ENCODE measurements around the gene CPEB4. TPM values are rescaled to one million over a fixed set of nuclear protein-coding genes. Genes with fewer than 3 reads are reported as not detected.

CPEB4 gene
- total RNA-seq, 1 experiment from 2014 or later, result 11.1 TPM

- Histone ChIP-seq H3K4me1 (ENCODE audit: control insufficient read depth in 1 of 2, insufficient read depth in 2 of 2, low read length in 2 of 2) (no peaks in the 10 kb centered on the region), H4K20me1 (ENCODE audit: insufficient read depth) (no peaks in the 10 kb centered on the region), H3K27ac (ENCODE audit: low read depth, low read length) (no peak overlapping the region), H3K4me3 (replicated peaks in 1 of 2; ENCODE audit: low read depth in 1 of 2, low read length in 2 of 2) (no peak overlapping the region), H3K9me2 (ENCODE audit: insufficient read depth) (no peaks in the 10 kb centered on the region), H3K36me3 (ENCODE audit: control insufficient read depth in 1 of 2, insufficient read depth in 2 of 2, low read length in 2 of 2) (no peaks in the 10 kb centered on the region), H3K27me3 (ENCODE audit: insufficient read depth, low read length) (no peaks in the 10 kb centered on the region), H3K4me2 (ENCODE audit: low read length) (no peak overlapping the region), H3K79me2 (ENCODE audit: insufficient read depth, low read length) (no peaks in the 10 kb centered on the region), H2AFZ (ENCODE audit: low read depth, low read length, poor library complexity, severe bottlenecking) (no peak overlapping the region), H3K9ac (ENCODE audit: low read length) (no peak overlapping the region), H3K9me3 (ENCODE audit: control insufficient read depth in 1 of 2, insufficient read depth in 1 of 2, low read depth in 1 of 2, low read length in 2 of 2) (no peaks in the 10 kb centered on the region)
- POLR2A ChIA-PET, result interaction anchor here (1.5 kb wide), 1 partner anchor 15 kb away, joined by 5 read pairs; the partner anchor contains the start of gene CPEB4
- BruUV-seq (replicated peaks), result no TSS peak
- ATAC-seq (no peak), DNase-seq (ENCODE audit: low read depth, low spot score) (no peak)
- TF ChIP-seq EZH2 (IDR thresholded peaks at IDR 0.05), result no peak
- no peak for TF ChIP-seq EGR1 (IDR thresholded peaks at IDR 0.05; ENCODE audit: low read depth)
- no peak for TF ChIP-seq EZH2phosphoT487 (IDR thresholded peaks at IDR 0.05; ENCODE audit: borderline replicate concordance)
- TF ChIP-seq, protein P1, sequence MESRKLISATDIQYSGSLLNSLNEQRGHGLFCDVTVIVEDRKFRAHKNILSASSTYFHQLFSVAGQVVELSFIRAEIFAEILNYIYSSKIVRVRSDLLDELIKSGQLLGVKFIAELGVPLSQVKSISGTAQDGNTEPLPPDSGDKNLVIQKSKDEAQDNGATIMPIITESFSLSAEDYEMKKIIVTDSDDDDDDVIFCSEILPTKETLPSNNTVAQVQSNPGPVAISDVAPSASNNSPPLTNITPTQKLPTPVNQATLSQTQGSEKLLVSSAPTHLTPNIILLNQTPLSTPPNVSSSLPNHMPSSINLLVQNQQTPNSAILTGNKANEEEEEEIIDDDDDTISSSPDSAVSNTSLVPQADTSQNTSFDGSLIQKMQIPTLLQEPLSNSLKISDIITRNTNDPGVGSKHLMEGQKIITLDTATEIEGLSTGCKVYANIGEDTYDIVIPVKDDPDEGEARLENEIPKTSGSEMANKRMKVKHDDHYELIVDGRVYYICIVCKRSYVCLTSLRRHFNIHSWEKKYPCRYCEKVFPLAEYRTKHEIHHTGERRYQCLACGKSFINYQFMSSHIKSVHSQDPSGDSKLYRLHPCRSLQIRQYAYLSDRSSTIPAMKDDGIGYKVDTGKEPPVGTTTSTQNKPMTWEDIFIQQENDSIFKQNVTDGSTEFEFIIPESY (IDR thresholded peaks at IDR 0.05; ENCODE audit: extremely low read depth, insufficient replicate concordance, low read length), result no peak
- no peak for TF ChIP-seq YY1 (IDR thresholded peaks at IDR 0.05; ENCODE audit: extremely low read depth, insufficient replicate concordance, low read depth, low read length)
- TF ChIP-seq ZFX (IDR thresholded peaks at IDR 0.05), result no peak
- no peak for TF ChIP-seq SIN3A (IDR thresholded peaks at IDR 0.05; ENCODE audit: low read depth)
- no peak for TF ChIP-seq CEBPB (IDR thresholded peaks at IDR 0.05; ENCODE audit: low read depth)
- TF ChIP-seq, protein P2, sequence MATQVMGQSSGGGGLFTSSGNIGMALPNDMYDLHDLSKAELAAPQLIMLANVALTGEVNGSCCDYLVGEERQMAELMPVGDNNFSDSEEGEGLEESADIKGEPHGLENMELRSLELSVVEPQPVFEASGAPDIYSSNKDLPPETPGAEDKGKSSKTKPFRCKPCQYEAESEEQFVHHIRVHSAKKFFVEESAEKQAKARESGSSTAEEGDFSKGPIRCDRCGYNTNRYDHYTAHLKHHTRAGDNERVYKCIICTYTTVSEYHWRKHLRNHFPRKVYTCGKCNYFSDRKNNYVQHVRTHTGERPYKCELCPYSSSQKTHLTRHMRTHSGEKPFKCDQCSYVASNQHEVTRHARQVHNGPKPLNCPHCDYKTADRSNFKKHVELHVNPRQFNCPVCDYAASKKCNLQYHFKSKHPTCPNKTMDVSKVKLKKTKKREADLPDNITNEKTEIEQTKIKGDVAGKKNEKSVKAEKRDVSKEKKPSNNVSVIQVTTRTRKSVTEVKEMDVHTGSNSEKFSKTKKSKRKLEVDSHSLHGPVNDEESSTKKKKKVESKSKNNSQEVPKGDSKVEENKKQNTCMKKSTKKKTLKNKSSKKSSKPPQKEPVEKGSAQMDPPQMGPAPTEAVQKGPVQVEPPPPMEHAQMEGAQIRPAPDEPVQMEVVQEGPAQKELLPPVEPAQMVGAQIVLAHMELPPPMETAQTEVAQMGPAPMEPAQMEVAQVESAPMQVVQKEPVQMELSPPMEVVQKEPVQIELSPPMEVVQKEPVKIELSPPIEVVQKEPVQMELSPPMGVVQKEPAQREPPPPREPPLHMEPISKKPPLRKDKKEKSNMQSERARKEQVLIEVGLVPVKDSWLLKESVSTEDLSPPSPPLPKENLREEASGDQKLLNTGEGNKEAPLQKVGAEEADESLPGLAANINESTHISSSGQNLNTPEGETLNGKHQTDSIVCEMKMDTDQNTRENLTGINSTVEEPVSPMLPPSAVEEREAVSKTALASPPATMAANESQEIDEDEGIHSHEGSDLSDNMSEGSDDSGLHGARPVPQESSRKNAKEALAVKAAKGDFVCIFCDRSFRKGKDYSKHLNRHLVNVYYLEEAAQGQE (IDR thresholded peaks at IDR 0.05; ENCODE audit: low read depth), result no peak
- no peak for TF ChIP-seq TCF7L2 (IDR thresholded peaks at IDR 0.05; ENCODE audit: borderline replicate concordance, extremely low read depth, insufficient read depth, insufficient read length)
- TF ChIP-seq CTCF (IDR thresholded peaks at IDR 0.05 in 2 of 3, conservative IDR thresholded peaks at IDR 0.05 in 1 of 3; ENCODE audit: borderline replicate concordance in 1 of 3, insufficient read depth in 1 of 3, low read depth in 2 of 3, low read length in 2 of 3), result no peak
- no peak for TF ChIP-seq ELF1 (IDR thresholded peaks at IDR 0.05; ENCODE audit: borderline replicate concordance, low read depth)
- no peak for TF ChIP-seq RAD21 (IDR thresholded peaks at IDR 0.05; ENCODE audit: low read depth)
- intact Hi-C loops (cut with micrococcal nuclease), result no loop called here
- CTCF ChIA-PET, result interaction anchor here (1.4 kb wide), 1 partner anchor 23 kb away, joined by 5 read pairs; no protein-coding TSS in a partner anchor
- RAD21 ChIA-PET (ENCODE audit: low non-redundant PET in 1 of 2, low total read pairs in 2 of 2, uncharacterized antibody in 2 of 2, unreplicated experiment in 2 of 2), result no interaction called here
Observed at GRCh38 chr5:173902743-173903142, 14.6 kb downstream of the CPEB4 start.
